C4-2B (cell line): ENCODE data around the gene TAGLN.
A peak's percentile ranks its signal among the peaks of the same experiment; 100 is the strongest.

Experiments
- H3K27ac ChIP-seq: fragments of 450-650 bp; 2 replicates; pipeline ENCODE4 v1.5.1; 2017
- CTCF ChIP-seq: fragments of 450-650 bp; conservative IDR thresholded peaks from 2 replicates; pipeline ENCODE4 v1.5.1; 2017; ENCODE audit warnings: mild to moderate bottlenecking
- ZFX ChIP-seq: fragments of 450-650 bp; IDR thresholded peaks from 2 replicates; pipeline ENCODE4 v1.6.1; 2017

The TAGLN gene

GRCh38 chr11:117199053-117199915 lies at the start of gene TAGLN:
Gene TAGLN, plus strand, starts transcription at chr11:117199370. Its CDS starts 3,644 bp downstream, at chr11:117203014.
- peak within 1 kb of the TSS; percentile 26; the same call in 1 of the 2 replicates for H3K27ac ChIP-seq
- no peak for TF ChIP-seq CTCF
- no peak for TF ChIP-seq ZFX

GRCh38 chr11:117152066-117152465 lies 47.1 kb upstream of the TAGLN start:
- no peak overlapping the region for H3K27ac ChIP-seq
- no peak for TF ChIP-seq ZFX
- TF ChIP-seq CTCF: no peak

GRCh38 chr11:117154468-117154867 lies 44.7 kb upstream of the TAGLN start:
- H3K27ac ChIP-seq: no peak overlapping the region
- TF ChIP-seq CTCF (no peak), ZFX (no peak)

- no peak overlapping the region for H3K27ac ChIP-seq
- no peak for TF ChIP-seq CTCF
Observed at GRCh38 chr11:117157507-117157906, 41.7 kb upstream of the TAGLN start.

- TF ChIP-seq ZFX: no peak
- no peak for TF ChIP-seq CTCF
- no peak overlapping the region for H3K27ac ChIP-seq
Observed at GRCh38 chr11:117159892-117160291, 39.3 kb upstream of the TAGLN start.

- no peak overlapping the region for H3K27ac ChIP-seq
- no peak for TF ChIP-seq ZFX
- TF ChIP-seq CTCF: no peak
Observed at GRCh38 chr11:117160826-117161225, 38.3 kb upstream of the TAGLN start.

- TF ChIP-seq ZFX (no peak), CTCF (no peak)
- no peak overlapping the region for H3K27ac ChIP-seq
Observed at GRCh38 chr11:117166491-117166890, 32.7 kb upstream of the TAGLN start.
